Measurements from ENCODE around the gene ZCWPW1. TPM values are rescaled to one million over a fixed set of nuclear protein-coding genes. Genes with fewer than 3 reads are reported as not detected.

ZCWPW1 gene
- total and polyA plus RNA-seq, 2 donors (not counting 1 experiment from before 2014, with no cell fraction given), result 11.3 to 28.0 TPM

DNA sequence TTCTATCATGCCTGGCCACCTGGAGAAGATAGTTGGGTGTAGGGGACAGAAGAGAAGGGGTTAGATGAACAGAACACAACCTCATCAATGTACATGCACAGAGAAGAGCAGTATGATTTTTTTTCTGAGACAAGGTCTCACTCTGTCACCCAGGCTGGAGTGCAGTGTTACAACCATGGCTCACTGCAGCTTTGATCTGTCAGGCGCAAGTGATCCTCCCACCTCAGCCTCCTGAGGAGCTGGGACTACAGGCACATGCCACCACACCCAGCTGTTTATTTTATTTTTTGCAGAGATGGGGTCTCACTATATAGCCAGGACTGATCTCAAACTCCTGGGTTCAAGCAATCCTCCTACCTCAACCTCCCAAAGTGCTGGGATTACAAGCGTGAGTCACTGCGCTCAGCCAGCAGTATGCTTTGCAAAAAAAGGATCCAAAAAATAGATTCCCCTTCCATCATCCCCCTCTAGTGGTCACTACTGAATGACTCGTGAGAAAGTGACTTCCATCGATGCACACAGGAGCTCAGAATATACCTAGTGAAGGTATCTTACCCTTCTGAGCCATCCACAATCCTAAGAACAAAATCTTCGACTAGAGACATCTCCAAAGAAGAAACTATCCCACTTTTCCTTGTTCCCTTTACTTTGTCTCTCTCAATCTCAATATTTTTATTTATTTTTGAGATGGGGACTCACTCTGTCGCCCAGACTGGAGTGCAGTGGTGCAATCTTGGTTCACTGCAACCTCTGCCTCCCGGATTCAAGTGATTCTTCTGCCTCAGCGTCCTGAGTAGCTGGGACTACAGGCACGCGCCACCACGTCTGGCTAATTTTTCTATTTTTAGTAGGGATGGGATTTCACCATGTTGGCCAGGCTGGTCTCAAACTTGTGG lies 21.0 kb downstream of the ZCWPW1 start:
- H3K4me2 ChIP-seq (replicated peaks; ENCODE audit: low read depth, low read length, poor library complexity, severe bottlenecking), result peak overlapping the region; percentile 26
- no peak overlapping the region for H3K9ac ChIP-seq (ENCODE audit: low read length)
- H3K27me3 Mint-ChIP-seq, result no peaks in the 10 kb centered on the region
- DNase-seq, result peak; percentile 86
- H3K4me1 ChIP-seq (ENCODE audit: control insufficient read depth in 2 of 2, insufficient read depth in 2 of 2, low read length in 2 of 2), result peaks cover 15 to 20% of the 10 kb centered on the region in 2 donors
- intact Hi-C loops (cut with micrococcal nuclease), result loop anchor here (1.0 to 2.0 kb wide), 4 partner anchors 38 to 275 kb away; partner anchors contain the start of gene PILRB
- 39% methylated on average over 8 of the region's 12 CpGs for WGBS (ENCODE audit: insufficient coverage)
- POLR2A ChIA-PET, result interaction anchor here (0.5 to 2.4 kb wide), 6 partner anchors 11 to 207 kb away, joined by 3 to 11 read pairs (median 6); partner anchors contain the start of genes MEPCE and ZCWPW1
- H3K4me1 Mint-ChIP-seq, result peaks cover 9% of the 10 kb centered on the region
- TF ChIP-seq, protein P1, sequence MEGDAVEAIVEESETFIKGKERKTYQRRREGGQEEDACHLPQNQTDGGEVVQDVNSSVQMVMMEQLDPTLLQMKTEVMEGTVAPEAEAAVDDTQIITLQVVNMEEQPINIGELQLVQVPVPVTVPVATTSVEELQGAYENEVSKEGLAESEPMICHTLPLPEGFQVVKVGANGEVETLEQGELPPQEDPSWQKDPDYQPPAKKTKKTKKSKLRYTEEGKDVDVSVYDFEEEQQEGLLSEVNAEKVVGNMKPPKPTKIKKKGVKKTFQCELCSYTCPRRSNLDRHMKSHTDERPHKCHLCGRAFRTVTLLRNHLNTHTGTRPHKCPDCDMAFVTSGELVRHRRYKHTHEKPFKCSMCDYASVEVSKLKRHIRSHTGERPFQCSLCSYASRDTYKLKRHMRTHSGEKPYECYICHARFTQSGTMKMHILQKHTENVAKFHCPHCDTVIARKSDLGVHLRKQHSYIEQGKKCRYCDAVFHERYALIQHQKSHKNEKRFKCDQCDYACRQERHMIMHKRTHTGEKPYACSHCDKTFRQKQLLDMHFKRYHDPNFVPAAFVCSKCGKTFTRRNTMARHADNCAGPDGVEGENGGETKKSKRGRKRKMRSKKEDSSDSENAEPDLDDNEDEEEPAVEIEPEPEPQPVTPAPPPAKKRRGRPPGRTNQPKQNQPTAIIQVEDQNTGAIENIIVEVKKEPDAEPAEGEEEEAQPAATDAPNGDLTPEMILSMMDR (IDR thresholded peaks at IDR 0.05), result peak; percentile 81
- no peak for TF ChIP-seq EZH2 (IDR thresholded peaks at IDR 0.05; ENCODE audit: borderline replicate concordance, insufficient read depth, low read depth, low read length, poor library complexity, severe bottlenecking)
- H3K27ac Mint-ChIP-seq, result no peak overlapping the region
- H3K27me3 ChIP-seq (replicated peaks in 1 of 4; ENCODE audit: control extremely low read depth in 1 of 4, control insufficient read depth in 3 of 4, insufficient read depth in 4 of 4, low read length in 3 of 4), result no peaks in the 10 kb centered on the region
- H4K20me1 ChIP-seq (ENCODE audit: control insufficient read depth, insufficient read depth, low read length, poor library complexity, severe bottlenecking), result no peaks in the 10 kb centered on the region
- H3K36me3 ChIP-seq (replicated peaks in 1 of 2; ENCODE audit: control extremely low read depth in 1 of 2, control insufficient read depth in 1 of 2, extremely low read depth in 1 of 2, insufficient read depth in 2 of 2, low read length in 1 of 2), result peaks cover 0 to 12% of the 10 kb centered on the region in 2 experiments
- H2AFZ ChIP-seq (ENCODE audit: insufficient read depth, low read depth, low read length, poor library complexity, severe bottlenecking), result no peak overlapping the region
- H3K4me3 Mint-ChIP-seq, result no peak overlapping the region
- H3K9me3 ChIP-seq (ENCODE audit: control extremely low read depth in 1 of 3, control insufficient read depth in 2 of 3, insufficient read depth in 1 of 3, low read length in 2 of 3), result no peaks in the 10 kb centered on the region
- H3K79me2 ChIP-seq (ENCODE audit: control insufficient read depth, insufficient read depth, low read length), result no peaks in the 10 kb centered on the region
- peak; percentile 92 for ATAC-seq (ENCODE audit: low read depth)
- no peak overlapping the region for H3K27ac ChIP-seq (ENCODE audit: low read length in 2 of 2)
- no peak overlapping the region for H3K4me3 ChIP-seq (ENCODE audit: control extremely low read depth in 1 of 5, extremely low read depth in 1 of 5, insufficient read depth in 1 of 5, low read depth in 2 of 5, low read length in 4 of 5)
- no peaks in the 10 kb centered on the region for H3K9me3 Mint-ChIP-seq (ENCODE audit: insufficient read depth)
- CTCF ChIA-PET, result interaction anchor here (0.6 to 4.4 kb wide), 51 partner anchors 9 to 494 kb away, joined by 3 to 67 read pairs (median 5); partner anchors contain the start of genes GPC2, MBLAC1, MEPCE and PILRB

Measured in B cell (primary cell).